Mononuclear cell (primary cell): ENCODE measurements around the gene ORMDL2. TPM values are rescaled to one million over a fixed set of nuclear protein-coding genes. Genes with fewer than 3 reads are reported as not detected.
"Not testable (repeated sequence)": the region's sequence is repeated elsewhere in the genome, so short reads cannot be mapped to it uniquely, and the experiment has no call there.

Experiments
- H3K27me3 ChIP-seq: 2 replicates; pipeline ENCODE4 v1.6.0; 2011; ENCODE audit warnings: low read length, control low read depth; ENCODE audit not compliant: insufficient read depth
- H3K4me1 ChIP-seq: 2 replicates; pipeline ENCODE4 v1.5.1; 2011; ENCODE audit warnings: mild to moderate bottlenecking, low read length, control low read depth; ENCODE audit not compliant: insufficient read depth
- H3K4me3 ChIP-seq: 2 replicates; pipeline ENCODE4 v1.5.1; 2011; ENCODE audit warnings: mild to moderate bottlenecking, low read length, moderate library complexity
- H3K9me3 ChIP-seq: 2 replicates; pipeline ENCODE4 v1.5.1; 2011; ENCODE audit warnings: low read depth, mild to moderate bottlenecking, control low read depth, low read length
- total RNA-seq: library from RNA; depleted of rRNA; stranded (reverse); fragments of >200 nt; gene quantifications from one replicate; pipeline ENCODE4 v1.2.3, GENCODE V29; 2012

ORMDL2 gene
- total RNA-seq, 1 donor: 6.8 TPM

DNA sequence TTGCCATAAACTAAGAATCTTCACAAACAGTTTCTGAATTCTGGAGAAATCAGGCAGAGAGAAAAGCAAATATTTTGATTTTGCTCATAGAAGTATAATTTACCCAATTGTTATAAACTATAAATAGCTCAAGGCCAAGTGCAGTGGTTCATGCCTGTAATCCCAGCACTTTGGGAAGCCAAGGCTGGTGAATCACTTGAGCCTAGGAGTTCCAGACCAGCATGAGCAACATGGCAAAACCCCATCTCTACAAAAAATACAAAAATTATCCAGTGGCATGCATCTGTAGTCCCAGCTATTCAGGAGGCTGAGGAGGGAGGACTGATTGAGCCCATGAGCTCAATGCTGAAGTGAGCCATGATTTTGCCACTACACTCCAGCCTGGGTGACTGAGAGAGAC is 44.4 kb downstream of the ORMDL2 start:
- Histone ChIP-seq H3K4me3 (no peak overlapping the region), H3K4me1 (no peaks in the 10 kb centered on the region), H3K9me3 (no peaks in the 10 kb centered on the region), H3K27me3 (no peaks in the 10 kb centered on the region)

DNA sequence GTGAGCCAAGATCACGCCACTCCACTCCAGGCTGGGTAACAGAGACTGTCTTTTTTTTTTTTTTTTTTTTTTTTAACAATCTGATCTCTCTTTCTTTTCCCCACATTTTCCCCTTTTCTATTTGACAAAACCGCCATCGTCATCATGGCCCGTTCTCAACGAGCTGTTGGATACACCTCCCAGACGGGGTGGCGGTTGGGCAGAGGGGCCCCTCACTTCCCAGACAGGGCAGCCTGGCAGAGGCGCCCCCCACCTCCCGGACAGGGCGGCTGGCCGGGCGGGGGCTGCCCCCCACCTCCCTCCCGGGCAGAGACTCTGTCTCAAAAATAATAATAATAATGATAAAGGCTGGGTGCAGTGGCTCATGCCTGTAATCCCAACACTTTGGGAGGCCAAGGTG is 45.1 kb downstream of the ORMDL2 start:
- H3K4me1 ChIP-seq, H3K27me3 ChIP-seq, H3K4me3 ChIP-seq, H3K9me3 ChIP-seq: not testable (repeated sequence)

DNA sequence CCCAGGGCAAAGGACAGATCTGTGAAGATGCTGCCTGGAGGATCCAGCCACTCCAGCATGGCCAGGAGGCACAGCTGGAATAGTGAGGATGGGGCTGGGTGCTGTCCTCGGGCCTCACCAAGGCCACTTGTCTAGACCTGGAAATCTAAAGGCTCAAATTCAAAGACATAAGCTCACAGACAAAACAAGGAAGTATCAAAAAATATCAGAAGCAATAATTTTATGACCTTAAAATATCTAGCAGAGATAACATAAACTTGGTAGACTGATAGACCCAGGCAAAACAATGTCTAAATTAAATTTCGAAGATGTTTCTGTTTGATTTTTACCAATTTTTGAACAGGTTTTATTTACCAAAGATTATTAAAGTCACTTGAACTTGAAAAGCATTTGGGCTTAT is 47.5 kb downstream of the ORMDL2 start:
- no peak overlapping the region for H3K4me3 ChIP-seq
- H3K4me1 ChIP-seq: no peaks in the 10 kb centered on the region
- no peaks in the 10 kb centered on the region for H3K27me3 ChIP-seq
- H3K9me3 ChIP-seq: no peaks in the 10 kb centered on the region

DNA sequence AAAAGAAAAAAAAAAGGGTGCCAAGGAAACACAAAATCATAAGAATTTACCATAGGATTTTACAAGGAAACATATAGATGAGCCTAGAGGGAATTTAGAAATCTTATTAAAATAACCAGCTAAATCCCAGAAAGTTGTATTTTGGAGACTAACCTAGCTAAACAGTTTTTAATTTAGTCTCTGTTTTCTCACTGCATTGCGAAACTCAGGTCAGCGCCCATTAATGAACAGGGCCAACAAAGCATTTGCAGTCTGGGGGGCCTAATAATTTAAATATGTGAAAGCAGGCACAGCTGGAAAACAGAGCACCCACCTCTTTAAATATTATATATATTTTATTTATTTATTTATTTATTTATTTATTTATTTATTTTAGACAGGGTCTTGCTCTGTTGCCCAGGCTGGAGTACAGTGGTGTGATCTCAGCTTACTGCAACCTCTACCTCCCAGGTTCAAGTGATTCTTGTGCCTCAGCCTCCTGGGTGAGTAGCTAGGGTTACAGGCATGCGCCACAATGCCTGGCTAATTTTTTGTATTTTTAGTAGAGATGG is 48.7 kb downstream of the ORMDL2 start:
- not testable (repeated sequence) for H3K27me3 ChIP-seq, H3K9me3 ChIP-seq, H3K4me1 ChIP-seq, H3K4me3 ChIP-seq

Other genes starting within 250 kb of the ORMDL2 start
- gene OR2AP1, start 245.6 kb upstream of the ORMDL2 start, total RNA-seq: not detected
- not detected for gene OR10P1, start 181.1 kb upstream of the ORMDL2 start, total RNA-seq
- 2.0 TPM for gene ITGA7, start 110.1 kb upstream of the ORMDL2 start, total RNA-seq
- gene BLOC1S1, start 102.0 kb upstream of the ORMDL2 start, total RNA-seq: 61.8 TPM
- gene RDH5, start 97.6 kb upstream of the ORMDL2 start, total RNA-seq: 3.0 TPM
- gene CD63, start 89.0 kb upstream of the ORMDL2 start, total RNA-seq: 184 TPM
- 1.8 TPM for gene GDF11, start 74.9 kb upstream of the ORMDL2 start, total RNA-seq
- 59.7 TPM for gene SARNP, start 317 bp upstream of the ORMDL2 start, total RNA-seq
- 23.5 TPM for gene DNAJC14, start 11.5 kb downstream of the ORMDL2 start, total RNA-seq
- gene MMP19, start 24.9 kb downstream of the ORMDL2 start, total RNA-seq: 4.2 TPM
- 21.2 TPM for gene PYM1, start 109.9 kb downstream of the ORMDL2 start, total RNA-seq
- 329 TPM for gene DGKA, start 113.1 kb downstream of the ORMDL2 start, total RNA-seq
- not detected for gene PMEL, start 148.0 kb downstream of the ORMDL2 start, total RNA-seq
- 6.9 TPM for gene CDK2, start 148.8 kb downstream of the ORMDL2 start, total RNA-seq
- gene RAB5B, start 156.0 kb downstream of the ORMDL2 start, total RNA-seq: 25.1 TPM
- gene SUOX, start 179.2 kb downstream of the ORMDL2 start, total RNA-seq: 2.4 TPM
- 1.3 TPM for gene IKZF4, start 203.0 kb downstream of the ORMDL2 start, total RNA-seq
- 1,312 TPM for gene RPS26, start 223.9 kb downstream of the ORMDL2 start, total RNA-seq